NB4 (cell line): Measurements from ENCODE around the gene MAN2A2.

ENCODE experiments used
- DNase-seq: peaks from one replicate; pipeline ENCODE4 v3.0.0; 2010; ENCODE audit warnings: low read depth
- H3K4me3 ChIP-seq: one replicate; pipeline ENCODE4 v1.5.1; 2011; ENCODE audit warnings: mild to moderate bottlenecking, low read depth, low read length, moderate library complexity
- MYC ChIP-seq: IDR thresholded peaks from 2 replicates; pipeline ENCODE4 v1.6.1; 2011; ENCODE audit warnings: low read depth, low read length
- POLR2A ChIP-seq: IDR thresholded peaks from 2 replicates; pipeline ENCODE4 v1.6.1; 2011; ENCODE audit warnings: mild to moderate bottlenecking; ENCODE audit not compliant: insufficient read length; ENCODE audit errors: extremely low read depth
- TF ChIP-seq, protein P1 (sequence below): IDR thresholded peaks from 2 replicates; pipeline ENCODE4 v1.6.1; 2011; ENCODE audit warnings: low read depth, low read length
- TF ChIP-seq, protein P2 (sequence below): IDR thresholded peaks from one replicate; pipeline ENCODE4 v1.5.1; 2012; ENCODE audit warnings: low read depth, low read length

MAN2A2 gene

DNA sequence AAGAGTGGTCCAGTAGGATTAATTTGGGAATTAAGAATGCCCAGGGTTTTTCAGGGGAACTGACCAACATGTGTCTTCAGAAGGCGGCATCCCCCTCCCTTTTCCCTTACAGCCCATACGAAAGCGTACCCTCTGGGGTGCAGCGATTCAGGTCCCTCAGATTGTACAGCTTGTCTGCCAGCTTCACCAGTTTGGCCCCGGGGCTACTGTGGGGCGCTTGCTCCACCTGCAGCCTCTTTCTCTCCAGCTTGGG is 28.4 kb downstream of the MAN2A2 start:
- no peak for DNase-seq
- TF ChIP-seq POLR2A (no peak), MYC (no peak)
- TF ChIP-seq, protein P1, sequence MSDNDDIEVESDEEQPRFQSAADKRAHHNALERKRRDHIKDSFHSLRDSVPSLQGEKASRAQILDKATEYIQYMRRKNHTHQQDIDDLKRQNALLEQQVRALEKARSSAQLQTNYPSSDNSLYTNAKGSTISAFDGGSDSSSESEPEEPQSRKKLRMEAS = no peak
- TF ChIP-seq, protein P2, sequence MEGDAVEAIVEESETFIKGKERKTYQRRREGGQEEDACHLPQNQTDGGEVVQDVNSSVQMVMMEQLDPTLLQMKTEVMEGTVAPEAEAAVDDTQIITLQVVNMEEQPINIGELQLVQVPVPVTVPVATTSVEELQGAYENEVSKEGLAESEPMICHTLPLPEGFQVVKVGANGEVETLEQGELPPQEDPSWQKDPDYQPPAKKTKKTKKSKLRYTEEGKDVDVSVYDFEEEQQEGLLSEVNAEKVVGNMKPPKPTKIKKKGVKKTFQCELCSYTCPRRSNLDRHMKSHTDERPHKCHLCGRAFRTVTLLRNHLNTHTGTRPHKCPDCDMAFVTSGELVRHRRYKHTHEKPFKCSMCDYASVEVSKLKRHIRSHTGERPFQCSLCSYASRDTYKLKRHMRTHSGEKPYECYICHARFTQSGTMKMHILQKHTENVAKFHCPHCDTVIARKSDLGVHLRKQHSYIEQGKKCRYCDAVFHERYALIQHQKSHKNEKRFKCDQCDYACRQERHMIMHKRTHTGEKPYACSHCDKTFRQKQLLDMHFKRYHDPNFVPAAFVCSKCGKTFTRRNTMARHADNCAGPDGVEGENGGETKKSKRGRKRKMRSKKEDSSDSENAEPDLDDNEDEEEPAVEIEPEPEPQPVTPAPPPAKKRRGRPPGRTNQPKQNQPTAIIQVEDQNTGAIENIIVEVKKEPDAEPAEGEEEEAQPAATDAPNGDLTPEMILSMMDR = no peak

DNA sequence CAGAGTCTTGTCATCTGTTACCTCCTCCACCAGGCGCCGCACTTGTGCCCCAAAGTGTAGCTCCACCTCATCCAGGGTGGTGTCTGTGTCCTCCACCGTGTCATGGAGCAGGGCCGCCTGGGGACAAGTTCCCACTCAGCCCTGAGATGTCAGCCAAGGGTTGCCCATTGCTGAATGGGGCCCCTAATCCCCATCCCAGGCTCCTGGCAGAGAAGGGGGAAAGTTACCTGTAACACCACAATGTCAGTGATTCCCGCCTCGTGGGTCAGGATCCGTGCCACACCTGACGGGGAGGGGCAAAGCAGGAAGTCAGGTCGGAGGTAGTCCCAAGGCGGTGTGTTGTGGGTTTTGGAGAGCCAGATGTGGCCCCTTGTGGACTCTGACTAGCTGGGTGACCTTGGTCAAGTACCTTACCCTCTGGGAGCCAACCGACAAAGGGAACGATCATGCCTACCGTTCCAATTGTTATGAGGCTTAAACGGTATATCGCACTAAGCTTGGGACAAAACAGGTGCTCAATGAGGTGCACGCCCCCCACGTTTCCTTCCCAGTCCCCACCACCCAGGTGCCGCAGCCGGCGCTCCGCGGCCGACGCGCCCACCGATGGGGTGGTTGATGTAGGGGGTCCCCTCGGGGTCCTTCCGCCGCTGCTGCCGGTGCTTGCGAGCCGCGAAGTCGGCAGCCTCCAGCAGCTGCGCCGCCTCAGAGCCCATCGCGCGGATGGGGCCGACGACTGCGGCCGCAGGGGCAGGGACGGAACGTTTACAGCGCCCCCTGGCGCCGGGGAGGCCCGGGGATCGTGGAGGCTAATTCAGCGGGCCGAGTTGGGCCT is 28.9 kb downstream of the MAN2A2 start, which contains the start of gene HDDC3:
HDDC3 (minus strand) TSS at position 722 of the 832 bp plus-strand sequence; CDS start at position 713, 9 bp downstream.
- peak; percentile 87 for TF ChIP-seq MYC
- TF ChIP-seq, protein P2 = peak; percentile 92
- TF ChIP-seq, protein P1 = peak; percentile 75
- TF ChIP-seq POLR2A = peak; percentile 92
- peak; percentile 96 for DNase-seq
- peak within 1 kb of the TSS; percentile 98 for H3K4me3 ChIP-seq

More for the DNA sequence above, 28.4 kb downstream of the MAN2A2 start:
- peak overlapping the region; percentile 98 for H3K4me3 ChIP-seq

DNA sequence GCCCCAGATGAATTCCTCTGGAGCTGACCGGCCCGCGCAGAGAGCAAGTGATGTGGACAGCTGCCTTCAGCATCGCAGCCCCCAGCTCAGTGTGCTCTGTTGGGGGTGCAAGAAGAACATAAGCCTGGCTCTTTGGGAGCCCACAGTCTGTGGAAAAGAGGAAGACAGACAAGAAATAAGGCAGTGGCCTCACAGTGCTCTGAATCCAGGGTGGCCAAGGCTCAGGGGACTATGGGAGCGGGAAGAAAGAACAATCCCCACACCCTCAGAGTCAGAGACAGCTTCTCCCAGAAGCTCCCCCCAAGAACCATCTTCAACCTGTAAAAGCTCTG is 29.5 kb downstream of the MAN2A2 start:
- no peak overlapping the region for H3K4me3 ChIP-seq
- DNase-seq = no peak
- TF ChIP-seq, protein P1 = no peak
- TF ChIP-seq, protein P2 = no peak
- TF ChIP-seq MYC (no peak), POLR2A (no peak)

DNA sequence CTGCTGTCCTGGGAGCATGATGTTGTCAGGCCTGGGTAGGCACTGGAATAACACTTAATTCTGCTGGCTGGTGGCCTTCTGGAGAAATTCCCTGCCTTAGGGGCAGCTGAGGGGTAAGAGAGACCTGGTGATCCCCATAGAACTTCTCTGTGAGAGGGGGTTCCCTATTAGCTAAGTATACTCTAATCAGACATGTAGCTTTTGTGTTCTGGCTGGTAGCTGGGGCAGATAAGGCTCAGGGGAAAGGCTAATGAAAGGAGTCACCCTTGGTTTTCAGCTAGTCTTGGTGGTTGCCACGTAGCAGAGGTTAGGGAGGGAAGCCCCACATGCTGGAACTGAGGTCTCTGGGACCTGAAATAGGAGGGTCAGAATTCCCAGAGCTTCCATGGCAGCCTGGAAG is 30.2 kb downstream of the MAN2A2 start:
- H3K4me3 ChIP-seq = no peak overlapping the region
- TF ChIP-seq, protein P2 = no peak
- TF ChIP-seq, protein P1 = no peak
- TF ChIP-seq MYC = no peak
- TF ChIP-seq POLR2A = no peak
- DNase-seq = no peak

DNA sequence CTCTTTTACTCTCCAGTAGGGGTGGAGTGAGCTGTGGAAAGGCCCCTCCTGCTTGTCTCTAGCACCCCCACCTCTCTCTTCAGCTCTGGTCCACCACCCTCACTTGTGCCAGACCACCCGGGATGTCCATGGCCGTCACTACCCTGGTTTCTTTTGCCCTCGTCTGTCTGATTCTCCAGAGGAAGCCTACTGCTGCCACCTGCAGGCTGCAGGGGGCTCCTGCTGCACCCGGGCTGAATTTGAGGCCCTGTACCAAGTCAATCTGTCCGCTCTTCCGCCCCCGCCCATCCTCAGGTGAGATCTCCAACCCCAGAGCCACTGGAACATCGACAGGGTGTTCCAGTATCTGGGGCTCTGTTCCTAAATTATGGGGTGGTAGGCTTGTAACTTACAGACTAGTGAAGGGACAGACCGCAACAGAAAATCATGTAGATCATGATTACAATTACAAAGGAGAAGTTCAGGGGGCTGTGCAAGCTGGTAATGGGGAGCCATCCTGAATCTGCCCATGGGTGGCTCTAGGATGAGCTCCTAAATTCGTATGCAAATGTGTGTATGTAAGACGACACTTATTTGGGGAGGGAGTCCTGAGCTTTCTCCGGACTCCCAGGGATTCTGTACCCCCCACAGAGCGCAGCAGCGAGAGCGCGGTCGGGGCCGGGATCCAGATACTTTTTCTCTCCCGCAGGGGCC is 31.3 kb downstream of the MAN2A2 start:
- H3K4me3 ChIP-seq = peak overlapping the region; percentile 63
- TF ChIP-seq MYC (peak; percentile 38), POLR2A (no peak)
- TF ChIP-seq, protein P1 = peak; percentile 47
- TF ChIP-seq, protein P2 = peak; percentile 97
- peak; percentile 91 for DNase-seq
